ENCODE data around the gene LY6G6C. TPM values are rescaled to one million over a fixed set of nuclear protein-coding genes. Genes with fewer than 3 reads are reported as not detected.
A peak's percentile ranks its signal among the peaks of the same experiment; 100 is the strongest.

Gene LY6G6C
- total and polyA plus RNA-seq, 2 of the 13 experiments (the other 11 are each of a cell fraction or from before 2014, with no cell fraction given), result 0.15 TPM; not detected in 1

DNA sequence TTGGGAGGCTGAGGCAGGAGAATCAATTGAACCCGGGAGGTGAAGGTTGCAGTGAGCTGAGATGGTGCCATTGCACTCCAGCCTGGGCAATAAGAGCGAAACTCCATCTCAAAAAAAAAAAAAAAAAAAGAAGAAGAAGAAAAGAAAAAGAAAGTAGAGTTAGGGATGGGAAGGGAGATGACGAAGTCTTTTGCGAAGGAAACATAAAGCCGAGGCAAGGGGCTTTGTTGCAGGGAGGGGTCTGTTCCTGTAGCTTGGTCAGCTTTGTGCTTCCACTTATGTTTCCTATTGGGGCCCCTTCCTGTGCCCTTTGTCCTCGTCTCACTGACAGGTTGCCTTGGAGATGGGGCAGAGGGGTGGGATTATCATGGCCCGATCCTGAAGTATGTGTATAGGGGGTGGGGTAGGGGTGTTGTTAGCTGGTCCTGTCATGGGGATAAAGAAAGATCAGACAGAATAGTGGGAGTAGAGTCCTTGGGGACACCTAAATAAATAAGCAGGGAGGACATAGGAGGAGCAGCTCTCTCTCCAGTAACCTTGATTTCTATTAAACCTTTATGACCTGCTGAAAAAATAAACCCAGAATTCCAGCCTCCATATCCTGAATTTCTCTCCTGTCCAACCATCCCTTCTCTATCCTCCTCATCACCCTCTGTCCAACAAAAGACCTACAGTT lies 15.9 kb upstream of the LY6G6C start (continued):
- TF ChIP-seq, protein P1, sequence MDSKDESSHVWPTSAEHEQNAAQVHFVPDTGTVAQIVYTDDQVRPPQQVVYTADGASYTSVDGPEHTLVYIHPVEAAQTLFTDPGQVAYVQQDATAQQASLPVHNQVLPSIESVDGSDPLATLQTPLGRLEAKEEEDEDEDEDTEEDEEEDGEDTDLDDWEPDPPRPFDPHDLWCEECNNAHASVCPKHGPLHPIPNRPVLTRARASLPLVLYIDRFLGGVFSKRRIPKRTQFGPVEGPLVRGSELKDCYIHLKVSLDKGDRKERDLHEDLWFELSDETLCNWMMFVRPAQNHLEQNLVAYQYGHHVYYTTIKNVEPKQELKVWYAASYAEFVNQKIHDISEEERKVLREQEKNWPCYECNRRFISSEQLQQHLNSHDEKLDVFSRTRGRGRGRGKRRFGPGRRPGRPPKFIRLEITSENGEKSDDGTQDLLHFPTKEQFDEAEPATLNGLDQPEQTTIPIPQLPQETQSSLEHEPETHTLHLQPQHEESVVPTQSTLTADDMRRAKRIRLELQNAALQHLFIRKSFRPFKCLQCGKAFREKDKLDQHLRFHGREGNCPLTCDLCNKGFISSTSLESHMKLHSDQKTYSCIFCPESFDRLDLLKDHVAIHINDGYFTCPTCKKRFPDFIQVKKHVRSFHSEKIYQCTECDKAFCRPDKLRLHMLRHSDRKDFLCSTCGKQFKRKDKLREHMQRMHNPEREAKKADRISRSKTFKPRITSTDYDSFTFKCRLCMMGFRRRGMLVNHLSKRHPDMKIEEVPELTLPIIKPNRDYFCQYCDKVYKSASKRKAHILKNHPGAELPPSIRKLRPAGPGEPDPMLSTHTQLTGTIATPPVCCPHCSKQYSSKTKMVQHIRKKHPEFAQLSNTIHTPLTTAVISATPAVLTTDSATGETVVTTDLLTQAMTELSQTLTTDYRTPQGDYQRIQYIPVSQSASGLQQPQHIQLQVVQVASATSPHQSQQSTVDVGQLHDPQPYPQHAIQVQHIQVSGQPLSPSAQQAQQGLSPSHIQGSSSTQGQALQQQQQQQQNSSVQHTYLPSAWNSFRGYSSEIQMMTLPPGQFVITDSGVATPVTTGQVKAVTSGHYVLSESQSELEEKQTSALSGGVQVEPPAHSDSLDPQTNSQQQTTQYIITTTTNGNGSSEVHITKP (CRISPR knock-in tag; IDR thresholded peaks at IDR 0.05; ENCODE audit: low read depth), result peak; percentile 82
- TF ChIP-seq ZNF335 (CRISPR knock-in tag; IDR thresholded peaks at IDR 0.05) (peak; percentile 53), ZNF564 (CRISPR knock-in tag; IDR thresholded peaks at IDR 0.05) (no peak), ATF2 (CRISPR knock-in tag; IDR thresholded peaks at IDR 0.05) (0 out of 2 replicates have a peak, but pooled peaks have one; percentile 37), ZFP1 (CRISPR knock-in tag; IDR thresholded peaks at IDR 0.05) (no peak), MIER3 (CRISPR knock-in tag; IDR thresholded peaks at IDR 0.05; ENCODE audit: borderline replicate concordance) (peak; percentile 46; the same call in 1 of the 2 replicates), ZIK1 (CRISPR knock-in tag; IDR thresholded peaks at IDR 0.05; ENCODE audit: borderline replicate concordance, low read depth) (0 out of 2 replicates have a peak, but pooled peaks have one; percentile 66), ELF4 (CRISPR knock-in tag; IDR thresholded peaks at IDR 0.05; ENCODE audit: borderline replicate concordance) (no peak), LBX2 (CRISPR knock-in tag; IDR thresholded peaks at IDR 0.05; ENCODE audit: borderline replicate concordance) (no peak), STAG1 (CRISPR knock-in tag; IDR thresholded peaks at IDR 0.05) (no peak), ZNF235 (CRISPR knock-in tag; IDR thresholded peaks at IDR 0.05; ENCODE audit: borderline replicate concordance) (no peak), TCF7 (IDR thresholded peaks at IDR 0.05; ENCODE audit: low read depth) (peak; percentile 90), HNF4G (IDR thresholded peaks at IDR 0.05; ENCODE audit: borderline replicate concordance, low read depth, low read length) (peak; percentile 99), HNF4G (CRISPR knock-in tag; IDR thresholded peaks at IDR 0.05; ENCODE audit: borderline replicate concordance, low read depth) (peak; percentile 91), KLF12 (CRISPR knock-in tag; IDR thresholded peaks at IDR 0.05; ENCODE audit: borderline replicate concordance) (no peak), FOXP4 (CRISPR knock-in tag; IDR thresholded peaks at IDR 0.05) (peak; percentile 86)
- TF ChIP-seq, protein P2, sequence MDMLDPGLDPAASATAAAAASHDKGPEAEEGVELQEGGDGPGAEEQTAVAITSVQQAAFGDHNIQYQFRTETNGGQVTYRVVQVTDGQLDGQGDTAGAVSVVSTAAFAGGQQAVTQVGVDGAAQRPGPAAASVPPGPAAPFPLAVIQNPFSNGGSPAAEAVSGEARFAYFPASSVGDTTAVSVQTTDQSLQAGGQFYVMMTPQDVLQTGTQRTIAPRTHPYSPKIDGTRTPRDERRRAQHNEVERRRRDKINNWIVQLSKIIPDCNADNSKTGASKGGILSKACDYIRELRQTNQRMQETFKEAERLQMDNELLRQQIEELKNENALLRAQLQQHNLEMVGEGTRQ (IDR thresholded peaks at IDR 0.05; ENCODE audit: low read depth, low read length), result no peak
- TF ChIP-seq, protein P2 (CRISPR knock-in tag; IDR thresholded peaks at IDR 0.05; ENCODE audit: borderline replicate concordance), result no peak

All from HepG2 (cell line).